ENCODE measurements around the gene ALOXE3. TPM values are rescaled to one million over a fixed set of nuclear protein-coding genes. Genes with fewer than 3 reads are reported as not detected.

The ALOXE3 gene
- total RNA-seq, 1 experiment from 2014 or later, result not detected

- H3K27me3 ChIP-seq (replicated peaks), result no peaks in the 10 kb centered on the region
- no peak for DNase-seq (ENCODE audit: low read depth in 1 of 2, low spot score in 2 of 2)
- peaks cover 50% of the 10 kb centered on the region for H3K4me1 ChIP-seq (replicated peaks)
- peaks cover 57% of the 10 kb centered on the region for H3K36me3 ChIP-seq
- H3K4me3 ChIP-seq, result peak overlapping the region; percentile 53
- H3K9me3 ChIP-seq (replicated peaks), result no peaks in the 10 kb centered on the region
- peak overlapping the region; percentile 61; the same call in 1 of the 2 replicates for H3K27ac ChIP-seq
Observed at GRCh38 chr17:8150194-8151119, 32.1 kb upstream of the ALOXE3 start.

GRCh38 chr17:8149419-8150193 is 31.3 kb upstream of the ALOXE3 start:
- peaks cover 57% of the 10 kb centered on the region for H3K36me3 ChIP-seq
- H3K4me3 ChIP-seq, result no peak overlapping the region
- H3K27ac ChIP-seq, result no peak overlapping the region
- H3K27me3 ChIP-seq (replicated peaks), result no peaks in the 10 kb centered on the region
- DNase-seq (ENCODE audit: low read depth in 1 of 2, low spot score in 2 of 2), result no peak
- no peaks in the 10 kb centered on the region for H3K9me3 ChIP-seq (replicated peaks)
- peaks cover 42% of the 10 kb centered on the region for H3K4me1 ChIP-seq (replicated peaks)

GRCh38 chr17:8148560-8148959 is 30.2 kb upstream of the ALOXE3 start:
- Histone ChIP-seq H3K27ac (no peak overlapping the region), H3K9me3 (replicated peaks) (no peaks in the 10 kb centered on the region), H3K36me3 (peaks cover 65% of the 10 kb centered on the region), H3K4me3 (no peak overlapping the region), H3K4me1 (replicated peaks) (peaks cover 31% of the 10 kb centered on the region), H3K27me3 (replicated peaks) (no peaks in the 10 kb centered on the region)
- no peak for DNase-seq (ENCODE audit: low read depth in 1 of 2, low spot score in 2 of 2)

- H3K4me3 ChIP-seq, result no peak overlapping the region
- H3K4me1 ChIP-seq (replicated peaks), result peaks cover 25% of the 10 kb centered on the region
- no peak for DNase-seq (ENCODE audit: low read depth in 1 of 2, low spot score in 2 of 2)
- no peak overlapping the region for H3K27ac ChIP-seq
- H3K27me3 ChIP-seq (replicated peaks), result no peaks in the 10 kb centered on the region
- no peaks in the 10 kb centered on the region for H3K9me3 ChIP-seq (replicated peaks)
- H3K36me3 ChIP-seq, result peaks cover 64% of the 10 kb centered on the region
Observed at GRCh38 chr17:8147805-8148404, 29.6 kb upstream of the ALOXE3 start.

- H3K27me3 ChIP-seq (replicated peaks), result no peaks in the 10 kb centered on the region
- H3K4me1 ChIP-seq (replicated peaks), result peaks cover 18% of the 10 kb centered on the region
- no peak overlapping the region for H3K27ac ChIP-seq
- H3K36me3 ChIP-seq, result peaks cover 65% of the 10 kb centered on the region
- H3K9me3 ChIP-seq (replicated peaks), result no peaks in the 10 kb centered on the region
- no peak overlapping the region for H3K4me3 ChIP-seq
- peak in 1 of 2 experiments; percentile 37 for DNase-seq (ENCODE audit: low read depth in 1 of 2, low spot score in 2 of 2)
Observed at GRCh38 chr17:8147141-8147804, 29.0 kb upstream of the ALOXE3 start.

GRCh38 chr17:8146381-8147140 is 28.2 kb upstream of the ALOXE3 start:
- peak in 1 of 2 experiments; percentile 38 for DNase-seq (ENCODE audit: low read depth in 1 of 2, low spot score in 2 of 2)
- Histone ChIP-seq H3K27ac (no peak overlapping the region), H3K36me3 (peaks cover 65% of the 10 kb centered on the region)

GRCh38 chr17:8145811-8146210 is 27.5 kb upstream of the ALOXE3 start:
- Histone ChIP-seq H3K27me3 (replicated peaks) (no peaks in the 10 kb centered on the region), H3K27ac (no peak overlapping the region), H3K4me1 (replicated peaks) (peaks cover 4% of the 10 kb centered on the region), H3K4me3 (no peak overlapping the region), H3K36me3 (peaks cover 67% of the 10 kb centered on the region), H3K9me3 (replicated peaks) (no peaks in the 10 kb centered on the region)
- peak in 1 of 2 experiments; percentile 37 for DNase-seq (ENCODE audit: low read depth in 1 of 2, low spot score in 2 of 2)

More at GRCh38 chr17:8146381-8147140, 28.2 kb upstream of the ALOXE3 start:
- H3K4me1 ChIP-seq (replicated peaks), result peaks cover 11% of the 10 kb centered on the region
- H3K9me3 ChIP-seq (replicated peaks), result no peaks in the 10 kb centered on the region
- no peak overlapping the region for H3K4me3 ChIP-seq
- no peaks in the 10 kb centered on the region for H3K27me3 ChIP-seq (replicated peaks)

GRCh38 chr17:8144401-8145231 is 26.3 kb upstream of the ALOXE3 start:
- Histone ChIP-seq H3K4me3 (no peak overlapping the region), H3K4me1 (replicated peaks) (no peaks in the 10 kb centered on the region; the same call in 1 of the 2 replicates), H3K36me3 (peaks cover 68% of the 10 kb centered on the region), H3K27ac (no peak overlapping the region), H3K9me3 (replicated peaks) (no peaks in the 10 kb centered on the region), H3K27me3 (replicated peaks) (no peaks in the 10 kb centered on the region)
- DNase-seq (ENCODE audit: low read depth in 1 of 2, low spot score in 2 of 2), result peak in 1 of 2 experiments; percentile 40

- H3K4me1 ChIP-seq (replicated peaks), result no peaks in the 10 kb centered on the region; the same call in 1 of the 2 replicates
- no peak overlapping the region for H3K27ac ChIP-seq
- peaks cover 61% of the 10 kb centered on the region for H3K36me3 ChIP-seq
- no peak overlapping the region for H3K4me3 ChIP-seq
- no peaks in the 10 kb centered on the region for H3K27me3 ChIP-seq (replicated peaks)
- peak in 1 of 2 experiments; percentile 36 for DNase-seq (ENCODE audit: low read depth in 1 of 2, low spot score in 2 of 2)
- H3K9me3 ChIP-seq (replicated peaks), result no peaks in the 10 kb centered on the region
Observed at GRCh38 chr17:8143581-8144400, 25.5 kb upstream of the ALOXE3 start.

- no peaks in the 10 kb centered on the region for H3K9me3 ChIP-seq (replicated peaks)
- peaks cover 3% of the 10 kb centered on the region; the same call in 1 of the 2 replicates for H3K4me1 ChIP-seq (replicated peaks)
- no peak overlapping the region for H3K4me3 ChIP-seq
- H3K27ac ChIP-seq, result no peak overlapping the region
- DNase-seq (ENCODE audit: low read depth in 1 of 2, low spot score in 2 of 2), result peak in 1 of 2 experiments; percentile 41
- peaks cover 54% of the 10 kb centered on the region for H3K36me3 ChIP-seq
- no peaks in the 10 kb centered on the region for H3K27me3 ChIP-seq (replicated peaks)
Observed at GRCh38 chr17:8142887-8143580, 24.7 kb upstream of the ALOXE3 start.
